Measurements from ENCODE around the gene CENPU. TPM values are rescaled to one million over a fixed set of nuclear protein-coding genes. Genes with fewer than 3 reads are reported as not detected.

CENPU gene
- total RNA-seq, 1 experiment from 2014 or later: 38.2 TPM

- intact Hi-C loops (cut with micrococcal nuclease): no loop called here
- Histone ChIP-seq H3K9me3 (ENCODE audit: low read length) (no peaks in the 10 kb centered on the region), H3K4me3 (ENCODE audit: low read length) (no peak overlapping the region), H3K36me3 (ENCODE audit: low read depth, low read length) (no peaks in the 10 kb centered on the region), H3K27ac (ENCODE audit: low read length) (peak overlapping the region; percentile 27; the same call in 1 of the 2 replicates), H3K9ac (ENCODE audit: low read length) (no peak overlapping the region), H3K79me2 (ENCODE audit: low read length) (no peaks in the 10 kb centered on the region), H3K4me1 (ENCODE audit: insufficient read depth, low read length) (peaks cover 18% of the 10 kb centered on the region), H3F3A (ENCODE audit: low read length, unreplicated experiment) (no peaks in the 10 kb centered on the region), H4K20me1 (ENCODE audit: low read length) (no peaks in the 10 kb centered on the region), H3K4me2 (ENCODE audit: low read length) (peak overlapping the region; percentile 53), H3K9me2 (replicated peaks; ENCODE audit: low read length) (no peaks in the 10 kb centered on the region), H2AFZ (ENCODE audit: low read length) (no peak overlapping the region), H3K27me3 (ENCODE audit: low read length) (no peaks in the 10 kb centered on the region)
- ChIA-PET CTCF (no interaction called here), POLR2A (ENCODE audit: unreplicated experiment) (no interaction called here)
- ATAC-seq (peak; percentile 97), DNase-seq (peak; percentile 86)
- no TSS peak for BruUV-seq (replicated peaks)
- no peak for TF ChIP-seq EZH2phosphoT487 (IDR thresholded peaks at IDR 0.05; ENCODE audit: borderline replicate concordance, low read length)
- TF ChIP-seq, protein P1, sequence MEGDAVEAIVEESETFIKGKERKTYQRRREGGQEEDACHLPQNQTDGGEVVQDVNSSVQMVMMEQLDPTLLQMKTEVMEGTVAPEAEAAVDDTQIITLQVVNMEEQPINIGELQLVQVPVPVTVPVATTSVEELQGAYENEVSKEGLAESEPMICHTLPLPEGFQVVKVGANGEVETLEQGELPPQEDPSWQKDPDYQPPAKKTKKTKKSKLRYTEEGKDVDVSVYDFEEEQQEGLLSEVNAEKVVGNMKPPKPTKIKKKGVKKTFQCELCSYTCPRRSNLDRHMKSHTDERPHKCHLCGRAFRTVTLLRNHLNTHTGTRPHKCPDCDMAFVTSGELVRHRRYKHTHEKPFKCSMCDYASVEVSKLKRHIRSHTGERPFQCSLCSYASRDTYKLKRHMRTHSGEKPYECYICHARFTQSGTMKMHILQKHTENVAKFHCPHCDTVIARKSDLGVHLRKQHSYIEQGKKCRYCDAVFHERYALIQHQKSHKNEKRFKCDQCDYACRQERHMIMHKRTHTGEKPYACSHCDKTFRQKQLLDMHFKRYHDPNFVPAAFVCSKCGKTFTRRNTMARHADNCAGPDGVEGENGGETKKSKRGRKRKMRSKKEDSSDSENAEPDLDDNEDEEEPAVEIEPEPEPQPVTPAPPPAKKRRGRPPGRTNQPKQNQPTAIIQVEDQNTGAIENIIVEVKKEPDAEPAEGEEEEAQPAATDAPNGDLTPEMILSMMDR (conservative IDR thresholded peaks at IDR 0.05; ENCODE audit: low read depth, low read length): no peak
Measured at GRCh38 chr4:184755278-184755677, 21.4 kb upstream of the CENPU start.

DNA sequence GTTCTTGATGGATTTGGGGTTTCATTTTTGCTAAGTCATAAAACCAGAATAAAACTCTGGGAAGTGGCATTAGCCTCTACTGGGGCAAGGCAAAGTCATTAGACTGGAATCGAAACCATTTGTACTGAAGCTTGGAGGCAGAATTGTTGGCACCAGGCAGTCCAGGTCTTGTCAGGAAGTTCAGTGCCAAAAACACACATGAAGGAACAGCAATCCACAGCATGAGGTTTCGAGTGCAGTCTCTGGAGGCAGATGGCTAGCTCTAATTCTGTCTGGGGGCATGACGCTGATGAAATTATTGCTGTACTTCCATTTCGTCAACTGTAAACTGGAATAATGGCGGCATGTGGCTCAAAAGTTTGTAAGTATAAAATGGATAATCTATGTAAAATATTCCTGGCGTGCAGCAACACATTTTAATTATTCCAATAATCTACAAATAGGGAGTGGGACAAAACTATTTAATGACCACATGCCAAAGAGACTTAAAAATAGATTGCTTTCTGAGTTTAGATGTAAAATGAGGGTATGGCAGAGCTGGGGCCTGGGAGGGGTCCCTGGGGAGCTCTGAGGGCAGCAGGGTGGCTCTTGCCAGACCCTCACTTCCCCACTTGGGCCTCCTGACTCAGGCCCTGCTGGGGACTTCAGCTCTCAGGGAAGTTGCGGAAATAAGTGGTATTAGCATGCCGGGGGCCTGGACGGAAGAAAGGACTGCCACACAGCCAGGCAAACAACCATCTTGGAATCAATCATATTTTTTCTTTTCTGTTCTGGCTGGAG lies 18.8 kb upstream of the CENPU start:
- H3K36me3 ChIP-seq (ENCODE audit: low read depth, low read length): no peaks in the 10 kb centered on the region
- DNase-seq: no peak
- ChIA-PET CTCF (no interaction called here), POLR2A (ENCODE audit: unreplicated experiment) (no interaction called here)
- peaks cover 18% of the 10 kb centered on the region for H3K4me1 ChIP-seq (ENCODE audit: insufficient read depth, low read length)
- no peak for ATAC-seq
- H4K20me1 ChIP-seq (ENCODE audit: low read length): no peaks in the 10 kb centered on the region
- H3K4me3 ChIP-seq (ENCODE audit: low read length): no peak overlapping the region
- no peaks in the 10 kb centered on the region for H3K27me3 ChIP-seq (ENCODE audit: low read length)
- BruUV-seq (replicated peaks): no TSS peak
- intact Hi-C loops (cut with micrococcal nuclease): no loop called here
- no peak overlapping the region for H3K4me2 ChIP-seq (ENCODE audit: low read length)
- H3F3A ChIP-seq (ENCODE audit: low read length, unreplicated experiment): no peaks in the 10 kb centered on the region
- no peaks in the 10 kb centered on the region for H3K9me3 ChIP-seq (ENCODE audit: low read length)
- no peaks in the 10 kb centered on the region for H3K79me2 ChIP-seq (ENCODE audit: low read length)
- TF ChIP-seq EZH2 (IDR thresholded peaks at IDR 0.05; ENCODE audit: low read length, unreplicated experiment): no peak
- TF ChIP-seq, protein P1 (conservative IDR thresholded peaks at IDR 0.05; ENCODE audit: low read depth, low read length): no peak
- TF ChIP-seq EZH2phosphoT487 (IDR thresholded peaks at IDR 0.05; ENCODE audit: borderline replicate concordance, low read length): no peak
- no peaks in the 10 kb centered on the region for H3K9me2 ChIP-seq (replicated peaks; ENCODE audit: low read length)
- H2AFZ ChIP-seq (ENCODE audit: low read length): no peak overlapping the region
- no peak overlapping the region for H3K27ac ChIP-seq (ENCODE audit: low read length)
- H3K9ac ChIP-seq (ENCODE audit: low read length): no peak overlapping the region

GRCh38 chr4:184751585-184751956 lies 17.7 kb upstream of the CENPU start:
- Histone ChIP-seq H3K9me2 (replicated peaks; ENCODE audit: low read length) (no peaks in the 10 kb centered on the region), H3K79me2 (ENCODE audit: low read length) (no peaks in the 10 kb centered on the region), H3K27ac (ENCODE audit: low read length) (no peak overlapping the region), H4K20me1 (ENCODE audit: low read length) (no peaks in the 10 kb centered on the region), H3F3A (ENCODE audit: low read length, unreplicated experiment) (no peaks in the 10 kb centered on the region), H3K9me3 (ENCODE audit: low read length) (no peaks in the 10 kb centered on the region), H3K4me3 (ENCODE audit: low read length) (no peak overlapping the region), H3K4me2 (ENCODE audit: low read length) (no peak overlapping the region), H3K9ac (ENCODE audit: low read length) (no peak overlapping the region), H3K36me3 (ENCODE audit: low read depth, low read length) (no peaks in the 10 kb centered on the region), H3K27me3 (ENCODE audit: low read length) (no peaks in the 10 kb centered on the region), H3K4me1 (ENCODE audit: insufficient read depth, low read length) (peaks cover 29% of the 10 kb centered on the region), H2AFZ (ENCODE audit: low read length) (no peak overlapping the region)
- no TSS peak for BruUV-seq (replicated peaks)
- TF ChIP-seq EZH2 (IDR thresholded peaks at IDR 0.05; ENCODE audit: low read length, unreplicated experiment) (no peak), EZH2phosphoT487 (IDR thresholded peaks at IDR 0.05; ENCODE audit: borderline replicate concordance, low read length) (no peak)
- TF ChIP-seq, protein P1 (conservative IDR thresholded peaks at IDR 0.05; ENCODE audit: low read depth, low read length): no peak
- ChIA-PET CTCF (no interaction called here), POLR2A (ENCODE audit: unreplicated experiment) (no interaction called here)
- ATAC-seq (no peak), DNase-seq (no peak)
- intact Hi-C loops (cut with micrococcal nuclease): no loop called here
